SK-N-SH (cell line): ENCODE results near the gene ZCCHC14. TPM values are rescaled to one million over a fixed set of nuclear protein-coding genes. Genes with fewer than 3 reads are reported as not detected.

Source experiments
- CTCF ChIA-PET: fragments of 300-600, 350-600 bp; formaldehyde crosslinking; extraction: SDS; loops from one replicate; lab custom pipeline; 2021; lab: Yijun Ruan, JAX
- POLR2A ChIA-PET: fragments of 350-600 bp; sonication (Branson Sonifier 250); formaldehyde crosslinking; extraction: SDS; loops from one replicate; lab custom pipeline; 2020; ENCODE audit warnings: antibody characterized with exemption, inconsistent platforms; lab: Yijun Ruan, JAX
- DNase-seq: peaks from one replicate; pipeline ENCODE4 v3.0.0; 2012
- H2AFZ ChIP-seq: fragments of 200-600 bp; sonication (generic); 2 replicates; pipeline ENCODE4 v1.8.1; 2016; ENCODE audit warnings: antibody characterized with exemption, mild to moderate bottlenecking, low read depth
- H3F3A ChIP-seq: fragments of 200-600 bp; sonication (generic); replicated peaks from 2 replicates; pipeline ENCODE3; 2016; ENCODE audit warnings: antibody characterized with exemption, mild to moderate bottlenecking; ENCODE audit not compliant: insufficient read depth
- H3K27ac ChIP-seq, 2 experiments: fragments of 200-500 bp in 1 of 2; fragments of 200-600 bp in 1 of 2; sonication (Bioruptor generic) in 1 of 2; sonication (generic), shearing (Covaris generic) in 1 of 2; 2 replicates each; pipeline versions ENCODE4 v1.5.1 to v1.6.1; 2014 to 2016; ENCODE audit warnings: low read depth in 2 of 2, inconsistent platforms in 1 of 2, low read length in 1 of 2, mild to moderate bottlenecking in 1 of 2, mixed read lengths in 1 of 2
- H3K27me3 ChIP-seq: fragments of 200-600 bp; sonication (generic), shearing (Covaris generic); 2 replicates; pipeline ENCODE4 v1.6.1; 2016; ENCODE audit warnings: mixed run types; ENCODE audit not compliant: insufficient read depth
- H3K36me3 ChIP-seq, 2 experiments: fragments of 200-500 bp in 1 of 2; fragments of 200-600 bp in 1 of 2; sonication (Bioruptor generic) in 1 of 2; sonication (generic) in 1 of 2; replicated peaks in 1 of 2; 2 replicates each; pipeline versions ENCODE3 to v1.5.1; 2014 to 2016; ENCODE audit warnings: low read length in 1 of 2, mild to moderate bottlenecking in 1 of 2; ENCODE audit not compliant: insufficient read depth in 2 of 2, control insufficient read depth in 1 of 2
- H3K4me1 ChIP-seq, 2 experiments: fragments of 200-500 bp in 1 of 2; fragments of 200-600 bp in 1 of 2; sonication (Bioruptor generic) in 1 of 2; sonication (generic), shearing (Covaris generic) in 1 of 2; 2 replicates each; pipeline versions ENCODE4 v1.5.1 to v1.6.1; 2014 to 2016; ENCODE audit warnings: low read depth in 1 of 2, low read length in 1 of 2, mixed run types in 1 of 2; ENCODE audit not compliant: insufficient read depth in 2 of 2, control insufficient read depth in 1 of 2
- H3K4me2 ChIP-seq: fragments of 200-600 bp; sonication (generic), shearing (Covaris generic); 2 replicates; pipeline ENCODE4 v1.6.1; 2017; ENCODE audit warnings: mixed run types
- H3K4me3 ChIP-seq, 2 experiments: fragments of 200-500 bp in 1 of 2; fragments of 200-600 bp in 1 of 2; sonication (Bioruptor generic) in 1 of 2; sonication (generic), shearing (Covaris generic) in 1 of 2; 2 replicates each; pipeline versions ENCODE4 v1.5.1 to v1.8.1; 2014 to 2016; ENCODE audit warnings: low read depth in 2 of 2, inconsistent platforms in 1 of 2, low read length in 1 of 2, mild to moderate bottlenecking in 1 of 2, mixed read lengths in 1 of 2, moderate library complexity in 1 of 2
- H3K79me2 ChIP-seq: fragments of 200-600 bp; sonication (generic); 2 replicates; pipeline ENCODE4 v1.8.1; 2017; ENCODE audit warnings: mild to moderate bottlenecking; ENCODE audit not compliant: insufficient read depth
- H3K9ac ChIP-seq: fragments of 200-600 bp; sonication (generic); 2 replicates; pipeline ENCODE4 v1.6.1; 2017; ENCODE audit warnings: mixed run types
- H3K9me2 ChIP-seq: fragments of 200-600 bp; sonication (generic); 2 replicates; pipeline ENCODE4 v1.6.1; 2017; ENCODE audit warnings: mixed run types
- H3K9me3 ChIP-seq: fragments of 200-600 bp; sonication (generic); 2 replicates; pipeline ENCODE4 v1.6.1; 2017; ENCODE audit warnings: mixed run types, mild to moderate bottlenecking, moderate library complexity
- H4K20me1 ChIP-seq: fragments of 200-600 bp; sonication (generic); 2 replicates; pipeline ENCODE4 v1.6.1; 2017; ENCODE audit warnings: mild to moderate bottlenecking, mixed run types; ENCODE audit not compliant: insufficient read depth
- CHD2 ChIP-seq: fragments of 150-350 bp; IDR thresholded peaks from 2 replicates; pipeline ENCODE4 v1.6.1; 2018; ENCODE audit warnings: low read length; ENCODE audit not compliant: partially characterized antibody
- FOSL2 ChIP-seq: IDR thresholded peaks from 2 replicates; pipeline ENCODE4 v1.4.0; 2012; ENCODE audit warnings: low read depth, mild to moderate bottlenecking, moderate library complexity, borderline replicate concordance
- FOXJ3 ChIP-seq: sonication (generic); formaldehyde crosslinking; IDR thresholded peaks from 2 replicates; pipeline ENCODE4 v1.5.1; 2020; ENCODE audit warnings: mild to moderate bottlenecking, missing genetic modification reagents
- FOXM1 ChIP-seq: IDR thresholded peaks from 2 replicates; pipeline ENCODE4 v1.4.0; 2012; ENCODE audit warnings: low read depth, mild to moderate bottlenecking
- MXI1 ChIP-seq: IDR thresholded peaks from 2 replicates; pipeline ENCODE4 v1.6.1; 2012; ENCODE audit warnings: mild to moderate bottlenecking, low read depth, low read length, improper control_type of control experiment
- NRF1 ChIP-seq: IDR thresholded peaks from 2 replicates; pipeline ENCODE4 v1.6.1; 2012; ENCODE audit warnings: low read depth, mild to moderate bottlenecking, low read length
- RAD21 ChIP-seq: IDR thresholded peaks from 2 replicates; pipeline ENCODE4 v1.6.1; 2012; ENCODE audit warnings: mild to moderate bottlenecking, low read length
- SIN3A ChIP-seq: IDR thresholded peaks from 2 replicates; pipeline ENCODE4 v1.6.1; 2012; ENCODE audit warnings: low read depth, mild to moderate bottlenecking, low read length, moderate library complexity, borderline replicate concordance
- SMC3 ChIP-seq: IDR thresholded peaks from 2 replicates; pipeline ENCODE4 v1.6.1; 2012; ENCODE audit warnings: low read depth, low read length, improper control_type of control experiment
- USF2 ChIP-seq: fragments of 150-350 bp; IDR thresholded peaks from 2 replicates; pipeline ENCODE4 v1.6.1; 2017; ENCODE audit warnings: antibody characterized with exemption, low read length, low read depth, borderline replicate concordance
- ZBTB33 ChIP-seq: IDR thresholded peaks from 2 replicates; pipeline ENCODE4 v1.4.0; 2012; ENCODE audit warnings: low read depth, borderline replicate concordance
- WGBS: methylation state at CpG from one replicate; pipeline ENCODE4 v1.1.6; 2017; ENCODE audit warnings: low lambda C conversion rate; 5-methylcytosine and 5-hydroxymethylcytosine counted together
- polyA plus RNA-seq, 3 experiments: library from polyadenylated mRNA; depleted of rRNA; stranded (reverse); fragments of >200 nt; gene quantifications; 2 replicates each; pipeline ENCODE4 v1.2.3, GENCODE V29; 2012
- TF ChIP-seq, protein P1 (sequence below): IDR thresholded peaks from 2 replicates; pipeline ENCODE4; 2012

The ZCCHC14 gene
- polyA plus RNA-seq, 1 of the 3 experiments (the other 2 are of a cell fraction), result 5.7 TPM

DNA sequence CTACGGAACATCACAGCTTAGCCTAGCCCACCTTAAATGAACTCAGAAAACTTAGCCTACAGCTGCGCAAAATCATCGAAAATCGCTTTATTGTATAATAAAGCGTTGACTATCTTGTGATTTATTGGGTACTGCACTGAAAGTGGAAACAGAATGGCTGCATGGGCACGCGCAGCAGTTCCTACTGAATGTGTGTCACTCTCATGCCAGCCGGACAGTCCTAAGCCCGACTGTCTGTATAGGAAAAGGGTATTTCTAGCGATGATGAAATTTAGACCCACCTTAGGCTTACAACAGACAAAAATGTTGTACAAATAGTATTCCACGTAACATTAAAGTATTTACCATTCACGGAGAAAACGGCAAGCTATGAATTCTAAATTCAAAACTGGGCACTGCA is 118.5 kb downstream of the ZCCHC14 start:
- ChIA-PET CTCF (interaction anchor here (0.7 to 1.6 kb wide), 3 partner anchors 9 to 49 kb away, joined by 4 to 6 read pairs (median 4); partner anchors contain the start of gene FBXO31), POLR2A (no interaction called here)
- TF ChIP-seq SIN3A, result no peak
- TF ChIP-seq CHD2, result no peak
- no peak for TF ChIP-seq ZBTB33
- TF ChIP-seq RAD21, result no peak
- TF ChIP-seq FOSL2, result no peak
- Histone ChIP-seq H3K36me3 (no peaks in the 10 kb centered on the region), H2AFZ (no peak overlapping the region), H3K4me3 (no peak overlapping the region), H3K9me3 (no peaks in the 10 kb centered on the region), H3K9ac (no peak overlapping the region), H3K4me2 (no peak overlapping the region), H3F3A (no peaks in the 10 kb centered on the region), H3K4me1 (peaks cover 9 to 19% of the 10 kb centered on the region in 2 experiments; a peak in 2 of 4 replicates), H3K9me2 (no peaks in the 10 kb centered on the region), H3K27me3 (no peaks in the 10 kb centered on the region), H3K79me2 (peaks cover 94% of the 10 kb centered on the region), H4K20me1 (peaks cover 55% of the 10 kb centered on the region), H3K27ac (no peak overlapping the region)
- 97% methylated on average over 13 of the region's 13 CpGs for WGBS
- DNase-seq, result no peak

DNA sequence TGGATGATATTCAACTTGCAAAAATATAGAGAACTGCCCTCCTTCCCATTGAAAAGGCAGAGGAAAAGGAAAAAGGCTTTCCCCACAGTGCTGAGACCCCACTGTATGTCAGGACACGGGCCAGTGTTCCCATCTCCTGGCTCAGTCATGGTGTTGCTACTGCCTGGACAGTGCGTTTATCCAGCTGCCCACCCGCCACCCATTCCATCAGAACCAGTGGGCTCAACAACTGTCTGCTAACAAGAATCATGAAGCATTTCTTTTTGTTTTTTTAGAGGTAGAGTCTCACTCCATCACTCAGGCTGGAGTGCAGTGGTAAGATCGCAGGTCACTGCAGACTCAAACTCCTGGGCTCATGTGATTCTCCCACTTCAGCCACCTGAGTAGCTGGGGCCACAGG is 120.5 kb downstream of the ZCCHC14 start:
- no peaks in the 10 kb centered on the region for H3K9me3 ChIP-seq
- no peak overlapping the region for H2AFZ ChIP-seq
- H3K4me1 ChIP-seq, result peaks cover 9 to 35% of the 10 kb centered on the region in 2 experiments; a peak in 3 of 4 replicates
- no peak for TF ChIP-seq FOXM1
- no peak for TF ChIP-seq FOXJ3
- TF ChIP-seq, protein P1, sequence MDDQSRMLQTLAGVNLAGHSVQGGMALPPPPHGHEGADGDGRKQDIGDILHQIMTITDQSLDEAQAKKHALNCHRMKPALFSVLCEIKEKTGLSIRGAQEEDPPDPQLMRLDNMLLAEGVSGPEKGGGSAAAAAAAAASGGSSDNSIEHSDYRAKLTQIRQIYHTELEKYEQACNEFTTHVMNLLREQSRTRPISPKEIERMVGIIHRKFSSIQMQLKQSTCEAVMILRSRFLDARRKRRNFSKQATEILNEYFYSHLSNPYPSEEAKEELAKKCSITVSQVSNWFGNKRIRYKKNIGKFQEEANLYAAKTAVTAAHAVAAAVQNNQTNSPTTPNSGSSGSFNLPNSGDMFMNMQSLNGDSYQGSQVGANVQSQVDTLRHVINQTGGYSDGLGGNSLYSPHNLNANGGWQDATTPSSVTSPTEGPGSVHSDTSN, result no peak
- TF ChIP-seq USF2, result no peak
- no peak for TF ChIP-seq SMC3
- no peak for TF ChIP-seq NRF1
- TF ChIP-seq SIN3A, result no peak
- TF ChIP-seq MXI1, result no peak
- POLR2A ChIA-PET, result no interaction called here
- H3K27ac ChIP-seq, result no peak overlapping the region
- H3K4me3 ChIP-seq, result no peak overlapping the region
- H4K20me1 ChIP-seq, result peaks cover 54% of the 10 kb centered on the region
- H3K27me3 ChIP-seq, result no peaks in the 10 kb centered on the region
- 95% methylated on average over 4 of the region's 4 CpGs for WGBS
- H3F3A ChIP-seq, result no peaks in the 10 kb centered on the region
- no peak overlapping the region for H3K9ac ChIP-seq
- H3K9me2 ChIP-seq, result no peaks in the 10 kb centered on the region
- H3K36me3 ChIP-seq, result no peaks in the 10 kb centered on the region
- H3K4me2 ChIP-seq, result no peak overlapping the region
- CTCF ChIA-PET, result interaction anchor here (0.9 kb wide), 1 partner anchor 10 kb away, joined by 3 read pairs; no protein-coding TSS in a partner anchor
- no peak for DNase-seq
- peaks cover 90% of the 10 kb centered on the region for H3K79me2 ChIP-seq
